GM19468 (cell line): Measurements from ENCODE around the gene MEIS2.

ENCODE experiments used
- ATAC-seq: cut with Tn5 transposase; IDR thresholded peaks from one replicate; pipeline ENCODE4 v1.9.1; 2021; ENCODE audit warnings: mild to moderate bottlenecking, moderate library complexity, moderate number of reproducible peaks; ENCODE audit not compliant: unreplicated experiment; ENCODE audit errors: extremely low read depth

The MEIS2 gene

GRCh38 chr15:37045859-37046740 lies 54.2 kb downstream of the MEIS2 start:
- ATAC-seq = no peak

GRCh38 chr15:37044915-37045648 lies 55.3 kb downstream of the MEIS2 start:
- ATAC-seq = no peak

GRCh38 chr15:37041836-37042235 lies 58.5 kb downstream of the MEIS2 start:
- no peak for ATAC-seq

- ATAC-seq = no peak
Measured at GRCh38 chr15:37041042-37041441, 59.3 kb downstream of the MEIS2 start.

- ATAC-seq = no peak
Measured at GRCh38 chr15:37040072-37040742, 60.1 kb downstream of the MEIS2 start.

- no peak for ATAC-seq
Measured at GRCh38 chr15:37038716-37039106, 61.6 kb downstream of the MEIS2 start.

- no peak for ATAC-seq
Measured at GRCh38 chr15:37037850-37038715, 62.3 kb downstream of the MEIS2 start.

- no peak for ATAC-seq
Measured at GRCh38 chr15:37037071-37037655, 63.2 kb downstream of the MEIS2 start.

GRCh38 chr15:37034835-37035748 lies 65.3 kb downstream of the MEIS2 start:
- ATAC-seq = no peak

GRCh38 chr15:37034392-37034791 lies 66.0 kb downstream of the MEIS2 start:
- ATAC-seq = no peak

GRCh38 chr15:37032091-37032775 lies 68.1 kb downstream of the MEIS2 start:
- no peak for ATAC-seq

- ATAC-seq = no peak
Measured at GRCh38 chr15:37031198-37031597, 69.2 kb downstream of the MEIS2 start.

- ATAC-seq = no peak
Measured at GRCh38 chr15:37028625-37029296, 71.6 kb downstream of the MEIS2 start.

GRCh38 chr15:37020852-37021251 lies 79.5 kb downstream of the MEIS2 start:
- ATAC-seq = no peak

GRCh38 chr15:37019479-37020433 lies 80.6 kb downstream of the MEIS2 start:
- ATAC-seq = no peak

- no peak for ATAC-seq
Measured at GRCh38 chr15:37017031-37017625, 83.2 kb downstream of the MEIS2 start.
